SH-SY5Y (cell line): ENCODE measurements around the gene KLHL29.

ENCODE experiments used
- GATA2 ChIP-seq: IDR thresholded peaks from 2 replicates; pipeline ENCODE4 v1.6.1; 2011; ENCODE audit warnings: mild to moderate bottlenecking, low read depth, low read length
- GATA3 ChIP-seq: IDR thresholded peaks from 2 replicates; pipeline ENCODE4 v1.6.1; 2011; ENCODE audit warnings: low read depth, mild to moderate bottlenecking, low read length, moderate library complexity

KLHL29 gene

GRCh38 chr2:23524261-23524706, 139.3 kb downstream of the KLHL29 start:
- TF ChIP-seq GATA2 (no peak), GATA3 (no peak)

- TF ChIP-seq GATA2 (no peak), GATA3 (no peak)
Measured at GRCh38 chr2:23525137-23525765, 140.3 kb downstream of the KLHL29 start.

DNA sequence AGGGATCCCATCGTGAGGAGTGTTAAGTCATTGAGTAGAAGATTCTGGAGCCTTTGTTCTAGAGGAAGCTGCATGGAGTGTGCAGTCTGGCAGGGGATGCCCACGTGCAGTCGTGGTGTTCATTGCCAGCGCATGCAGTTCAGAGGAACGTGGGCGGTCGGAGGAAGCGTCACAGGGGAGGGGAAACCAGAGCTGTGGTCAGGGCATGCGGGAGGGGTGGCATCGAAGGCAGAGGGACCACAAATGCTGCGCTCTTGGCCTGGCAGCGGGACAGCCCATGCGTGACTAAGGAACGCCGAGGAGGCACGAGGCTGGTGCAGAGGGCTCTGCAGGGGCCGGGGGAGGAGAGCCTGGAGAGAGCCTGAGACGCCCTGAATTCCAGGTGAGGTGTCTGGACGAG, 141.1 kb downstream of the KLHL29 start:
- TF ChIP-seq GATA3 = no peak
- TF ChIP-seq GATA2 = no peak

DNA sequence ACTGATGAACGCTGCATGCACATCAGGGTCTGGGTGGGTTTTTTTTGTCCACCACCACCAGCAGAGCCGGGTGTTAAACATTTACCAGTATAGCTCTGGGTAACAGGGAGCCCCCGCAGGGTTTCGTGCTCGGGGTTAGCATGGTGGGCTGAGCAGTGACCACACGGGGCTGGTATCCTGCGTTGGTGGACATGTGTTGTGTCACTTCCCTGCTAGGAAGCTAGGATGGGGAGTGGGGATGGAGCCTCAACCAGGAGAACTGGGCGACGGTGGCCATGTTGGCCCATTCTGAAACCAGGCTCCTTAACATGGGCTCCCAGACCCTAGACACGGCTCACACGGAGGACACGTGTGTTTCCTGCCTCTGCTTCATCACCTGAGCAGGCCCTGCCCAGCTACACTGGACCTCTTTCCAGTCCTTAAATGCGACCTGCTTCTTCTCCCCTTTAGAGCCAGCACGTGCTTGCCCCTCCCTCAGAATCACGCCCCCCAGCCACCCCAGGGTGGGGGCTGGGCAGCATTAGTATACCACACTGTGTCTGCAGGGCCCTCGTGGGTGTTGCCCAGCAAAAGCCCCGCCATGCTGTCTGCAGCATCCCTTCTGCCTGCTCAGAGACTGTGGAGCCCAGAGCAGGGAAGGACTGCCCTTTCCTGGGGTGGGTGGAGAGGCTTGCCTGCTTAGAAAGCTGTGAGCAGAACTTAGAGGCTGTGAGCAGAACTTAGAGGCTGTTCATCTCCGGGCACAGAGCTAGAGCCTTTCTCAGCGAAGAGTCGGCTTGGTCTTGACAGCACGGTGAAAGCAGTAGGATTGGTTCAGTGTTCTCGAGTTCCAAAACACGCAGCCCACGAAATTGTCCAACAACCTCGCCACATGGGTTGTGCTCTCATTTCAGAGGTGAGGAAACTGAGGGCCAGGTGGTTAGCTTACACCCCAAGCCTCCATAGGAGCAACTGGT, 142.1 kb downstream of the KLHL29 start:
- no peak for TF ChIP-seq GATA2
- TF ChIP-seq GATA3 = no peak

DNA sequence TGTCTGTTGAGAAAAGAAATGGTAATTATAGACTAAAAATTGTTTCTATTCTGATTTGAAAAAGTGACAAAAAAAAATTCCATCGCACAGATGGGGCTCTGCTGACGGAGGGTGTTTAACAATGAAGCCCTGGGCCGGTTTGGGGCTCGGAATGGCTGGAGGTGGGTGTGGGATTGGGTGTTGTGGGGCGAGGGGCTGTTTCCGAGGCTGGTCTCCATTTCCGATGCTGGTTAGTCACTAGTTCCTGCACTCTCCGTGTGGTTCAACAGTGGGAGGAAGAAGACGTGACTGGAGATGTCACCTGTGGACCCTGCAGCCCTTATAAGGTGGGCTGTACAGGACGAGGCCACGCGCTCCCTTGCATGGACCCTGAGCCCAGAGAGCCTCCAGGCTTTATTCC, 143.2 kb downstream of the KLHL29 start:
- TF ChIP-seq GATA2 (no peak), GATA3 (no peak)

GRCh38 chr2:23528690-23529089, 143.7 kb downstream of the KLHL29 start:
- no peak for TF ChIP-seq GATA3
- TF ChIP-seq GATA2 = no peak

DNA sequence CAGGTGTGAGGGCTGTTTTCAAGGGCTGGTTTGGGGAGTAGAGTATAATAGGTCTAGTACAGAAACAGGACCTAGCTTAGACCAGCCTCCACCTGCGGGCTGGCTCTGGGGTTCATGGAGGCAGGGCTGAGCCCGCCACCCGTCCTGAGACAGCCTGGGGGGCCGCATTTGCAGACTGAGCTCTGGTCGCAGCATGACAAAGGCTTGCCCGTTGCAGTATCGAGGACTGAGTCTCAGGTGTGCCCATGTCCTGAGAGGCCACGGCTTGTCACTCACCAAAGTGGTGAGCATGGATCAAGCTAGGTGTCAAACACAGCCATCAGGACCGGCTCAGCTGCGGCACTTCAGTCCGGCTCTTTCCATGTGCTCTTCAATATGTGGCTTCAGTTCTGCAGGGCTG, 144.7 kb downstream of the KLHL29 start:
- TF ChIP-seq GATA2 (no peak), GATA3 (no peak)

GRCh38 chr2:23530206-23530908, 145.4 kb downstream of the KLHL29 start:
- TF ChIP-seq GATA3 (no peak), GATA2 (no peak)

DNA sequence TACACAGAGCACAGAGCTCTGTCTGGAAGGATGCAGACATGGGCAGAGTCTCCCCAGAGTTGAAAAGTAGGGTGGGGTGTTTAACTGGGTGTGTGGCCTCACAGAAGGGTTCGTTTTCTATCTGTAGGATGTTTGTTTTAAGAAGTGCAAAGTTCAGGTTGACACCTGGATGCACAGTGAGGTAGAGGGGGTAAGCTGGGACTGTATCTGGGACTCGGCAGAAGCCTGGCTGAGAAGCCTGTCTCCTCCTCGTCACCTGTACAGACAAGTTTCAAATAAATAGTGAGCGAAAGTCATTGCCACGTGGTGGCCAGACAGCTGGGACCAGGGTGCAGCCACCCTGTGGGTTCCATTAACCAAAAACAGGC, 145.9 kb downstream of the KLHL29 start:
- TF ChIP-seq GATA2 (no peak), GATA3 (no peak)

DNA sequence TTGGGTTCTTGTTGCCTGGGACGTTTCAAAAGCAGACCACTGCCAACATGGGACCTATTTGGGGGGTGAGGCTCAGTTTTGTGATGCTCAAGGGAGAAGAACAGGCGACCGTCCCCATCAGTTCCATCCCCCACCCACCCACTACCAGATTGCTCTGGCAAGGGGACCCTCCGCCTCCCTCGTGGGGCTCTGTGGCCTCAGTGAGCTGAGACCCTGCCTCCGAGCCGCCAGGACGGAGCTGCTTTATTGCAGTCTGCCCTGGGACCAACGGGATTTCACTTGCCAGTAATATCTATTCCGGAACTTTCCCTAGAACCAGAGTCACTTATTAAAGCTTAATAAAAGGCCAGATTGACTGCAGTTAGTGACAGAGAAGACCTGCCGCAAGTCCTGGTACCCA, 146.3 kb downstream of the KLHL29 start:
- TF ChIP-seq GATA2 = no peak
- no peak for TF ChIP-seq GATA3

DNA sequence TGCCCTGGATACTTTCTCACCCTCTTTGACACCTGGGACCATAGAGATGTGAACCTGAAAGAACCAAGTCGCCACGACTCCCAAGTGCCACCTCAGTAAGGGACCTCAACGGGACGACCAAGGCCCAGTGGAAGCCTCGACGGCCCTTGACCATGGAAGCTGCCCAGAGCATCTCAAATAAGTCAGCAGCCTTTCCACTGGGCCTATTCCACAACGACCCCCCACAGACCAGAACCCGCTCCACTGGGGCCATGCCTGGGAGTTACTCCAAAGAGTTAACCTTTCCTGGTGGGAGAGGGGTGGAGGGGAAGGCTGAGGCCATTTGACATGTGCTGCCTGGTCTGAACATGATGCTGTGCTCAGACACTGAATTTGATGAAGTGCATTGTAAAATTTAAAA, 146.9 kb downstream of the KLHL29 start:
- TF ChIP-seq GATA3 (no peak), GATA2 (no peak)

DNA sequence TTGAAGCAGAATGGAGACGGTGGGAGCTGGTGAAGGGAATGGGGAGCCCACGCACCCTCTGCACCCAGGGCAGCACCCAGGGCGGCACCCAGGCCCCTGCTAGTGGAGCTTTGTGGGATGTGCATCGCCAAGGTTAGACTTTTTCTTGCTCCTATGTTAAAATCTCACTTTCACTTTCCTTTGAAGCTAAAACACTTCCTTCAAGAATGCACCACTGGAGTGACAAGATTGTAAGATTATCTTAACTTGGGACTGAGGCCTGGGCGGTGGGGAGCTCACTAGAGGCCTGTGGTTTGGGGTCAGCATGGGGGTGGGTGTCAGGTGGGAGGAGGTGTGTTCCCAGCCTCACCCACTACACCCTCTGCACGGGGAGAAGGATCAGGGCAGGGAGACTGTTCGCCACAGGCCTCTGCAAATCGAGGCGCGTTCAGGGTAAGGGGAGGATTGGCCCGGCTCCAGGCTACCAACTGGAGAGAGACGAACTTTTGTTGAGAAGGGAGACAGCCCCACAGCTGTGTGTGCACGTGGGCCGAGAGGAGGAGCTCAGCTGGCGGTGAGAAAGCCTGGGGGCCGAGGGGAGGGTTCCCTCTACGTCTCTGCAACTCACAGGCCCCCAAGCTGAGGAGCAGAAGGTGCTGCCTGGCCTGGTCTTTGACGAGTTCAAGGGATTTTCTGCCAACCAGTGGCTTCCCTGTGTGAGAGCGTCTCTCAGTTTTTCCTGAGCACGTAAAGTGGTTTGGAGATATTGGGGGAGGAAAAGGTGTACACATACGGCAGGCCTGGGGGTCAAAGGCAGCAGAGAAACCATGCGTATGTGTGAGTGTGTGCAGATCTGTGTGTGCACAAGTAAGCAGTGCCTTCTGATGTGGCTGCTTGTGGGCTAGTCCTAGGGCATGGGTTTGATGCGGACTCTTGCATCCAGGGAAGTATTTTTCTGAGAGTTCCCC, 147.7 kb downstream of the KLHL29 start:
- TF ChIP-seq GATA3 (no peak), GATA2 (no peak)

DNA sequence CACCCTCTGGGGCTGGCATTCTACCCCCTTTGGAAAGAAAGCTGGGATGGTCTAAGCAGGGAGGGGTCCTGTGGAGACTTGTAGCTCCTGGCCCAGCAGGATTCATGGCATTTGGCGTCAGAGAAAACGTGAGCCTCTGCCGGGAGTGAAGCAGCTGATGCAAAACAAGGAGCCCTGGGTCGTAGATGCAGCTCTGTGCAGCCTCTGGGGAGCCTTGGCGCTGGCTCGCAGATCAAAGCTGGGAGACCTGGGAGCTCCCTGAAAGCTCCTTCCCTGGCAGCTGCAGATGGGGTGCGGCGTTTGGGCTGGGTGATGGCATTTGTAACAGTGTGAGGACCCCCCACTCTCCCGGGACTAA, 148.3 kb downstream of the KLHL29 start:
- no peak for TF ChIP-seq GATA3
- no peak for TF ChIP-seq GATA2

- no peak for TF ChIP-seq GATA2
- no peak for TF ChIP-seq GATA3
Measured at GRCh38 chr2:23534771-23535170, 149.8 kb downstream of the KLHL29 start.
